Breast epithelium (tissue), 4 donors: ENCODE results near the gene TMEM106A. TPM values are rescaled to one million over a fixed set of nuclear protein-coding genes. Genes with fewer than 3 reads are reported as not detected.
"Not testable (repeated sequence)": the region's sequence is repeated elsewhere in the genome, so short reads cannot be mapped to it uniquely, and the experiment has no call there.

Source experiments
- DNase-seq, 2 donors: peaks; one replicate each; pipeline ENCODE4 v3.0.0-alpha.2; 2019; ENCODE audit warnings: low spot score in 2 of 2
- H3K27ac ChIP-seq, 2 donors: fragments of 200-600 bp; sonication (generic) in 1 of 2; one replicate each; pipeline ENCODE4 v1.5.1; 2016 to 2019; ENCODE audit warnings: mild to moderate bottlenecking in 1 of 2
- H3K27me3 ChIP-seq, 2 donors: fragments of 200-600 bp; sonication (generic) in 1 of 2; one replicate each; pipeline versions ENCODE4 v1.5.1 to v1.6.0; 2017 to 2019; ENCODE audit warnings: control low read depth in 1 of 2, mild to moderate bottlenecking in 1 of 2
- H3K36me3 ChIP-seq: fragments of 200-600 bp; one replicate; pipeline ENCODE4 v1.5.1; 2019
- H3K4me1 ChIP-seq, 2 donors: fragments of 200-600 bp; sonication (generic); one replicate each; pipeline ENCODE4 v1.5.1; 2016 to 2019; ENCODE audit warnings: control low read depth in 1 of 2
- H3K4me3 ChIP-seq, 3 donors: fragments of 200-600 bp; sonication (generic); 1 replicate in 2 of 3; 2 replicates in 1 of 3; pipeline ENCODE4 v1.5.1; 2016 to 2019; ENCODE audit warnings: mild to moderate bottlenecking in 3 of 3, moderate library complexity in 2 of 3
- H3K9me3 ChIP-seq, 2 donors: fragments of 200-600 bp; sonication (generic) in 1 of 2; one replicate each; pipeline ENCODE4 v1.5.1; 2016 to 2019; ENCODE audit warnings: control low read depth in 1 of 2
- POLR2A ChIP-seq: fragments of 450-650 bp; IDR thresholded peaks from one replicate; pipeline ENCODE4 v1.6.1; 2016; ENCODE audit warnings: antibody characterized with exemption, mild to moderate bottlenecking, moderate library complexity
- POLR2AphosphoS5 ChIP-seq, 3 donors: sonication (generic); formaldehyde crosslinking; IDR thresholded peaks; one replicate each; pipeline ENCODE4 v1.6.1; 2017; ENCODE audit warnings: antibody characterized with exemption in 3 of 3
- intact Hi-C: fragments of 100-400 bp; cut with DNase I; formaldehyde crosslinking; loops from one replicate; pipeline ENCODE4 v1.15.1; 2023; ENCODE audit warnings: low total_unique reads
- total RNA-seq, 3 donors: library from RNA; depleted of rRNA; stranded (reverse); fragments of >200 nt; gene quantifications; one replicate each; pipeline ENCODE4 v1.1.0, GENCODE V29; 2016
- TF ChIP-seq, protein P1 (sequence below), 3 donors: fragments of 450-650 bp; IDR thresholded peaks; one replicate each; pipeline ENCODE4 v1.5.1; 2016 to 2017; ENCODE audit warnings: antibody characterized with exemption in 3 of 3, mild to moderate bottlenecking in 3 of 3, moderate library complexity in 3 of 3

Gene TMEM106A
- total RNA-seq, 3 donors from 2014 or later, result 5.9 to 9.1 (median 7.9) TPM

DNA sequence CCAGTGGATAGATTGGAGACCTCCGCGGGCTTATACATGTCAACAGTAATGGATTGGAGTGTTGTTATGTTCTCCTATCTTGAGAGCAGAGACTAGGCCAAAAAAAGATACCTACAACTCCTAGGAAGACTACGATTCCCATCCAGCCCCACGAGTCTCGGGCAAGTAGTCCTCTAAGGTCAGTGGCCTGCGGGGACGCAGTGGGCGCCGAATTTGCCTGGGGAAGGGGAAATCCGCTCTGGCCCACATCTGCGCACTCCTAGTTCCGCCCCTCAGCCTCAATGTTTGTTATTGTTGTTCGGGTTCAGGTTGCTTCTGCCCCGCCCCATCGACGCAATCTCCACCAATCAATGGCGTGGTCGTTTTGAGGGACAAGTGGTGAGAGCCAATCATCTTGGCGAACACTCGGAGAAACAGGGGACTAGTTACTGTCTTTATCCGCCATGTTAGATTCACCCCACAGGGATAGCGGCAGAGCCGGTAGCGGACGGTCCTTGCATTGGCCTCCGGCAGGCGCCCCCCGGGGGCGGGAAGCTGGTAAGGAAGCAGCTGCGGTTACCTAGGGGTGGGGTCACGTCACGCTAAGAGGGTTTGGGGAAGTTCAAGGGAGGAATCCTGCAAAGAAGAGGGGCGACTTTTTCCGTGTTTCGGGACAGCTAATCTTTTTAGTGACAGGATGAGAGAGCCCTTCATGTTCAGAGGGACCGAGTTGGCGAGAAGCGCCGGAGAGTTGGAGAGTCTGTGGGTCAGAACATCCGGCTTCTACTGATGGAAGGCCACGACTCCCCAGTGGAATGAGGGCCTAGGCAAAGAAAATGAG is 40.7 kb upstream of the TMEM106A start, which contains the start of gene NBR1:
TSS of gene NBR1 (plus strand) at position 449 of the 820 bp plus-strand sequence. CDS start 4,586 bp downstream, outside the sequence.
- Histone ChIP-seq H3K4me1 (peaks cover 7 to 19% of the 10 kb centered on the region in 2 donors), H3K27me3 (no peaks in the 10 kb centered on the region), H3K9me3 (no peaks in the 10 kb centered on the region), H3K36me3 (no peaks in the 10 kb centered on the region), H3K4me3 (peak within 1 kb of the TSS; percentile 63 to 73 (median 65)), H3K27ac (peak within 1 kb of the TSS; percentile 95 to 99)
- peak; percentile 96 to 98 for DNase-seq
- intact Hi-C loops, result no loop called here
- TF ChIP-seq POLR2AphosphoS5 (IDR thresholded peaks at IDR 0.05) (peak; percentile 74 to 91 (median 76)), POLR2A (peak; percentile 80)
- TF ChIP-seq, protein P1, sequence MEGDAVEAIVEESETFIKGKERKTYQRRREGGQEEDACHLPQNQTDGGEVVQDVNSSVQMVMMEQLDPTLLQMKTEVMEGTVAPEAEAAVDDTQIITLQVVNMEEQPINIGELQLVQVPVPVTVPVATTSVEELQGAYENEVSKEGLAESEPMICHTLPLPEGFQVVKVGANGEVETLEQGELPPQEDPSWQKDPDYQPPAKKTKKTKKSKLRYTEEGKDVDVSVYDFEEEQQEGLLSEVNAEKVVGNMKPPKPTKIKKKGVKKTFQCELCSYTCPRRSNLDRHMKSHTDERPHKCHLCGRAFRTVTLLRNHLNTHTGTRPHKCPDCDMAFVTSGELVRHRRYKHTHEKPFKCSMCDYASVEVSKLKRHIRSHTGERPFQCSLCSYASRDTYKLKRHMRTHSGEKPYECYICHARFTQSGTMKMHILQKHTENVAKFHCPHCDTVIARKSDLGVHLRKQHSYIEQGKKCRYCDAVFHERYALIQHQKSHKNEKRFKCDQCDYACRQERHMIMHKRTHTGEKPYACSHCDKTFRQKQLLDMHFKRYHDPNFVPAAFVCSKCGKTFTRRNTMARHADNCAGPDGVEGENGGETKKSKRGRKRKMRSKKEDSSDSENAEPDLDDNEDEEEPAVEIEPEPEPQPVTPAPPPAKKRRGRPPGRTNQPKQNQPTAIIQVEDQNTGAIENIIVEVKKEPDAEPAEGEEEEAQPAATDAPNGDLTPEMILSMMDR (IDR thresholded peaks at IDR 0.05), result no peak

DNA sequence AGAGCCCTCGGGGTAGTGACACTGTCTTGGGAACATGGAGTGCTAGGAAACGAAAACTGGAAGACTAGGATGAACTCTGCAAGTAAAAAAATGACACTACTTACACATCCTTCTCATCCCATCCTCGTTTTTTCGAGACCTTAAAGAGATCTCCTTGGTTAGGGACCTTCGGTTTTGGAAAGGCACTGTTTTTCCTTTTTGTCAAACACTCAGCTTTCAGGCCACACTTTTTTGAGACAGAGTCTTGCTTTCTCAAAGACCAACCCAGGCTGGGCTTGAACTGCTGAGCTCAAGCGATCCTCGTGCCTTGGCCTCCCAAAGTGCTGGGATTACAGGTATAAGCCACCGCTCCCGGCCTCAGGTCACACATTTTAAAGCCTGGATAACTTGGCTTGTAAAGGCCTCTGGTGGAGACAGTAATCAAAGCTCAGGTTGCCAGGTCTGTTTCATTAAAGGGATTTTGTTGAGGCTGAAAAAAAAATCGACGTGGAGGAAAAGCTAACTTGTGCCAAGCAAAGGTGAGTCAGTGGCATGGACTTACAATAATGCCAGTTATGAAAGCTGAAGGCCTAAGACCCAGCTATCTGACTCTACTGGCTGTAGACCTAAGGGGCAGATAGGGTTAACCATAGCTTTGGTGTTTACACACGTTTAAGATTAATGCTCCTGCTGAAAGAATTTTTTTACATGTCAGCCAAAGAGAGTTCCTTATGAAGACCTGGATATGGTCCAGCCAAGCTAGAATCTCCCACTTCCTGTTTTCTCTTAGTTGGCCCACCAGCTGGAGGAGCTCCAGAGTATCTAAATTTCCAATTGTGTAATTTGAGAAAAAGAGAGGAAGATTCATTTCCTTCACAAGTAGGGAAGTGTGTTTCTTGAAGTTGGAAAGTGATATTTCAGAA is 39.8 kb upstream of the TMEM106A start:
- no peaks in the 10 kb centered on the region for H3K36me3 ChIP-seq
- H3K27ac ChIP-seq, result peak overlapping the region; percentile 95 to 99
- peaks cover 7 to 24% of the 10 kb centered on the region in 2 donors for H3K4me1 ChIP-seq
- no peaks in the 10 kb centered on the region for H3K9me3 ChIP-seq
- TF ChIP-seq POLR2A (no peak), POLR2AphosphoS5 (IDR thresholded peaks at IDR 0.05) (peak in 1 of 3 donors; percentile 26)
- peak in 1 of 2 donors; percentile 52 for DNase-seq
- intact Hi-C loops, result no loop called here
- no peaks in the 10 kb centered on the region for H3K27me3 ChIP-seq
- H3K4me3 ChIP-seq, result peak overlapping the region; percentile 63 to 73 (median 65)

DNA sequence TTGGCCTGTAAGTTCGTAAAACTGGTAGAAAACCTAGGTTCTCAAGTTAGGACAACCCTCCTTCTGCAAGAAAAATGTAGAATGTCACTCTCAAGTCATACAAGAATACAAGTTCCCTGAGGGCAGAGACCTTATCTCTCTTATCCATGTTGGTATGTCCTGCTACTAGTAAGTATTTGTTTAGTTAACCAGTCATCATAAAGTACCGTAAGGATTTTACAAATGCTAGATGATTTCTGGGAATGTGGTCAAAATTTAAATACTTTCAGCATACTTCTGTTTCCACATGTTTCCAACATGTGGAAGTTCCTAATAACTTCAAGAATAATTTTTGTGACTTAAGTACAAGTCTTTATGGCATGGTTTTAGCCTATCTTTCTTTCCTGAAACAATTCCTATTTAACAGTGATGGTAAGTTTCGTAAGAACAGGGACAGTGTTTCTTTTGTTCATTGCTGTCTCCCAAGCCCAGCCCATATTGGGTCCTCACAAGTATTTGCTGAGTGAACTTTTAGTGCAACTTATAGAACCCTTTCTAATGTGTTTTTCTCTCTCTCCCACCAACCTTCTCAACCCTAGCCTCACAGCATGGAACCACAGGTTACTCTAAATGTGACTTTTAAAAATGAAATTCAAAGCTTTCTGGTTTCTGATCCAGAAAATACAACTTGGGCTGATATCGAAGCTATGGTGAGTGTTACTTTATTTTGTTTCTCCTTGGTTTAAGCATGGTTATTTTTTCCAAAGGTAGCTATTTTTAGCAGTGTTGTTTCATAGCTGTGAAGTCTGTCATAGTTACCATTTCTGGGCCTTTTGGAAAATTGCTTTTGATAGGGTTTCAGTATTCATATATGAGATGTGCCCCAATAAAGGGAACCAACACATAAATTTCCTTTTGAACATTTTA is 36.2 kb upstream of the TMEM106A start:
- Histone ChIP-seq H3K4me1 (peaks cover 7 to 24% of the 10 kb centered on the region in 2 donors), H3K36me3 (peaks cover 4% of the 10 kb centered on the region), H3K27ac (peak overlapping the region in 1 of 2 donors; percentile 45), H3K9me3 (no peaks in the 10 kb centered on the region), H3K4me3 (no peak overlapping the region), H3K27me3 (no peaks in the 10 kb centered on the region)
- TF ChIP-seq, protein P1 (IDR thresholded peaks at IDR 0.05), result no peak
- TF ChIP-seq POLR2AphosphoS5 (IDR thresholded peaks at IDR 0.05), result no peak
- no peak for TF ChIP-seq POLR2A
- intact Hi-C loops, result no loop called here
- DNase-seq, result no peak

GRCh38 chr17:43176119-43176570 is 35.5 kb upstream of the TMEM106A start:
- Histone ChIP-seq H3K9me3 (no peaks in the 10 kb centered on the region), H3K36me3 (peaks cover 4% of the 10 kb centered on the region), H3K27me3 (no peaks in the 10 kb centered on the region), H3K27ac (no peak overlapping the region), H3K4me3 (no peak overlapping the region), H3K4me1 (peaks cover 7 to 24% of the 10 kb centered on the region in 2 donors)
- TF ChIP-seq POLR2A, result no peak
- no peak for DNase-seq
- intact Hi-C loops, result no loop called here

DNA sequence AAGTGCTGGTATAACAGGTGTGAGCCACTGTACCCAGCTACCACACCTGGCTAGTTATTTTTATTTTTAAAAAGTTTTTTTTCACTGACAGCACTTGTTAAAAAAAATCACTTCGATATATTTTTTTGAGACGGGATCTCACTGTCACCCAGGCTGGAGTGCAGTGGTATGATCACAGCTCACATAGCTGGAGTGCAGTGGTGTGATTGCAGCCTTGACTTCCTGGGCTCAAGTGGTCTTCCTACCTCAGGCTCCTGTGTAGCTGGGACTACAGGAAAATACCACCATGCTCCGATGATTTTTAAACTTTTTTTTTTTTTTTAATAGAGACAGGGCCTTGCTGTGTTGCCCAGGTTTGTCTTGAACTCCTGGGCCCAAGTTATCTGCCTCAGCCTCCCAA is 27.8 kb upstream of the TMEM106A start:
- no peaks in the 10 kb centered on the region for H3K27me3 ChIP-seq
- H3K9me3 ChIP-seq, result no peaks in the 10 kb centered on the region
- TF ChIP-seq, protein P1 (IDR thresholded peaks at IDR 0.05), result no peak
- TF ChIP-seq POLR2AphosphoS5 (IDR thresholded peaks at IDR 0.05) (no peak), POLR2A (no peak)
- H3K4me3 ChIP-seq, result no peak overlapping the region
- intact Hi-C loops, result no loop called here
- H3K27ac ChIP-seq, result no peak overlapping the region
- no peaks in the 10 kb centered on the region for H3K4me1 ChIP-seq
- peaks cover 1% of the 10 kb centered on the region for H3K36me3 ChIP-seq
- no peak for DNase-seq

GRCh38 chr17:43186656-43187055 is 25.0 kb upstream of the TMEM106A start:
- H3K36me3 ChIP-seq, result peaks cover 14% of the 10 kb centered on the region
- DNase-seq, H3K27me3 ChIP-seq, H3K27ac ChIP-seq, H3K4me3 ChIP-seq, H3K9me3 ChIP-seq, intact Hi-C loops, H3K4me1 ChIP-seq: not testable (repeated sequence)
